RPMI8226 (cell line): ENCODE results near the gene ANK3.
A peak's percentile ranks its signal among the peaks of the same experiment; 100 is the strongest.

ENCODE experiments used
- DNase-seq: peaks from one replicate; pipeline ENCODE4 v3.0.0-alpha.2; 2015

The ANK3 gene

GRCh38 chr10:60389413-60390025 lies at the start of gene ANK3:
Gene ANK3, minus strand, starts transcription at chr10:60389875. Its CDS starts 337 bp downstream, at chr10:60389538.
- no peak for DNase-seq

- DNase-seq = peak; percentile 5
Observed at GRCh38 chr10:60434418-60435046, 44.9 kb upstream of the ANK3 start.

- no peak for DNase-seq
Observed at GRCh38 chr10:60433684-60434083, 44.0 kb upstream of the ANK3 start.

- DNase-seq = no peak
Observed at GRCh38 chr10:60430836-60431597, 41.3 kb upstream of the ANK3 start.

- DNase-seq = no peak
Observed at GRCh38 chr10:60430017-60430416, 40.3 kb upstream of the ANK3 start.

- DNase-seq = no peak
Observed at GRCh38 chr10:60429084-60429849, 39.6 kb upstream of the ANK3 start.

GRCh38 chr10:60428387-60428737 lies 38.7 kb upstream of the ANK3 start:
- DNase-seq = no peak

- DNase-seq = no peak
Observed at GRCh38 chr10:60427709-60428386, 38.2 kb upstream of the ANK3 start.

GRCh38 chr10:60427148-60427547 lies 37.5 kb upstream of the ANK3 start:
- no peak for DNase-seq

GRCh38 chr10:60426425-60426824 lies 36.8 kb upstream of the ANK3 start:
- DNase-seq = no peak

- no peak for DNase-seq
Observed at GRCh38 chr10:60425392-60426110, 35.9 kb upstream of the ANK3 start.

GRCh38 chr10:60424971-60425370 lies 35.3 kb upstream of the ANK3 start:
- DNase-seq = no peak

- no peak for DNase-seq
Observed at GRCh38 chr10:60423920-60424319, 34.2 kb upstream of the ANK3 start.

GRCh38 chr10:60422809-60423208 lies 33.1 kb upstream of the ANK3 start:
- DNase-seq = no peak

- no peak for DNase-seq
Observed at GRCh38 chr10:60420991-60421894, 31.6 kb upstream of the ANK3 start.

GRCh38 chr10:60419249-60419648 lies 29.6 kb upstream of the ANK3 start:
- no peak for DNase-seq

GRCh38 chr10:60417901-60418300 lies 28.2 kb upstream of the ANK3 start:
- DNase-seq = no peak

GRCh38 chr10:60417024-60417423 lies 27.3 kb upstream of the ANK3 start:
- no peak for DNase-seq

- DNase-seq = no peak
Observed at GRCh38 chr10:60414877-60415585, 25.4 kb upstream of the ANK3 start.

GRCh38 chr10:60414111-60414510 lies 24.4 kb upstream of the ANK3 start:
- DNase-seq = no peak
